CD4-positive, alpha-beta T cell treated with Interferon gamma for 1 hour (primary cell): ENCODE data around the gene RAB2B.

Experiments
- DNase-seq: peaks from one replicate; pipeline ENCODE4 v3.0.0-alpha.2; 2020

Gene RAB2B

DNA sequence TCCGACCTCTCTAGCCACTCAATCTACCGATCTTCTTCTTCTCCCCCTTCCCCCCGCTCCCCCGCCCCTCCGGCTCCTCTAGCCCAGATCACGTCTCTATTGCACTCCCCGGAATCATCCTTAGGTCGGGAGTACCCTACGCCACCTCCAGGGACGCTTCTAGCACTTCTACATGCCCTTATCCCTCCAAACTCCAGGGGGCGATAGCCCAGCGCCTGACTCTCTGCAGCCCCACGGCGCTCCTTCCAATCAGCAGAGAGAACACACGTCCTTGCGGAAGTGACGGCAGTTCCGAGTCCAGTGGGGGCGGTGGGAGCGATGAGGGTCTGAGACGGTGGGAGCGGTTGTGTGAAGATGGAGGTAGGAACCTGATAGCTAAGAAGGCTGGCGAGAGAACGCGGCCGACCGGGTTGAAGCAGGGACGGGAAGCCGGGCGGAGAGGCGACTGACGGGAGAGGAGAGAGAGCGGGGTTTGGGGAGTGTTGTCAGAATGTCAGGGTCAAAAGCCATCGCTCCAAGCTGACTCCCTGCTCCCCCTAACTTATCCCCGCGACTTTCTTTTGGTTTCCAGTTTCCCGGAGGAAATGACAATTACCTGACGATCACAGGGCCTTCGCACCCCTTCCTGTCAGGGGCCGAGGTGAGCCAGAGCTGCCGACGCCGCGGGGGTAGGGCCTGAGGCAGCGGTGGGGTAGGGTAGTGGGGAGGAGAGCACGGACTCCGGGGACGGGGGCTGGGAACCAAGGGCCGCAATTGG lies at the start of gene RAB2B, which contains the start of gene TOX4:
TSS of gene RAB2B (minus strand) at position 35 of the 757 bp plus-strand sequence. CDS start 87 bp downstream, outside the sequence.
TSS of gene TOX4 (plus strand) at position 271 of the 757 bp plus-strand sequence. CDS start at position 355, 84 bp downstream.
- peak; percentile 97 for DNase-seq

DNA sequence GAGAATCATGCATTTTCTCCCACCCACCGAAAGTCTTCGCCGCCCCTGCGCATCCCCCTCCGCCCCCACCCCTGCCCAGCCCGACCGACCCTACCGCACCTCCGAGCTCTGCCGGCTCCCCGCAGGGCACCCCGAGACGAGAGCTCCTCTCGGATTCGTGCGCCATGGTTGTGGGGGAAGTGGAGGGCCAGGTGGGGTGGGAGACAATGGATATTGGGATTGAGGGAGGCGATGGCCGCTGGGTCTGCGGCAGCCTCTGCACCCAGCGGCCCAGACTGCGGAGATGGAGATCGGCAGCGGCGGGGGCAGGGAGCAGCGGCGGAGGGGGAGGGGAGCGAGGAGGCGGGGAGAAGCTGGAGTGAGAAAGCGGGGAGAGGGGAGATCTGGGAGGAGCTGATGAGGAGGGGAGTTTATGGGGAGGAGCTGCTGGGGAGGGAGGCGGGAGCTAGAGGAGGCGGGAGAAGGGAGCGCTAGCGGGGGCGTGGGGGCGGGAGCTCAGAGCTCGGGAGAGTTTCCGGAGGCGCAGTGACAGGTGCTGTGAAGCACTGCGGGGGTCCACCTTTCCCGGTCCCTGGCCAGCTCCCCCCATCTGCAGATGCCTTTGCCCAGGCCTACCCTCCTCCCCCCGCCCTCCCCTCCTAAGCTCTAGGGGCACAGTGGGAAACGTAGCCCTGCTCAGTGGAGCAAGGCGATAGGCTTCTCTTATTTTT lies 49.4 kb upstream of the RAB2B start, which contains the start of gene SALL2:
TSS of gene SALL2 (minus strand) at position 385 of the 710 bp plus-strand sequence. CDS start at position 166, 219 bp downstream.
- DNase-seq: peak; percentile 50

DNA sequence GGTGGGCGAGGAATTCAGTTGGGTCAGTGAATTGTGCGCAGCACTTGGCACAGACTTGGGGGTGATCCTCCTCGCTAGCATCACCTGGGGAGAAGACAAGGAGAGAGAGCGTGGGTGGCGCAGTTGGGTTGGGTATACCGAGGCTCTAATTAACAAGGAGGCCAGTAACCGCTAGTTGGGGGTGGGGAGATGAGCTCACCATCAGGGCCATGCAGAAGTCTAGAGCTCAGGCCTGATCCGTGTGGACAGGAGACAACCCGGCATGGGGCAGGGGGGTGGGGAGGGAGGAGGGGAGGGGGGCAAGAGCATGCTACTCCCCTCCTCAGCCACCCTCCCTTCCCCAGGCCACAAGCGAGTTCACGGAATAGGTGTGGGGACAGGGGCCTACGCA lies 48.8 kb upstream of the RAB2B start:
- DNase-seq: no peak

GRCh38 chr14:21524575-21525490 lies 48.1 kb upstream of the RAB2B start:
- DNase-seq: no peak

DNA sequence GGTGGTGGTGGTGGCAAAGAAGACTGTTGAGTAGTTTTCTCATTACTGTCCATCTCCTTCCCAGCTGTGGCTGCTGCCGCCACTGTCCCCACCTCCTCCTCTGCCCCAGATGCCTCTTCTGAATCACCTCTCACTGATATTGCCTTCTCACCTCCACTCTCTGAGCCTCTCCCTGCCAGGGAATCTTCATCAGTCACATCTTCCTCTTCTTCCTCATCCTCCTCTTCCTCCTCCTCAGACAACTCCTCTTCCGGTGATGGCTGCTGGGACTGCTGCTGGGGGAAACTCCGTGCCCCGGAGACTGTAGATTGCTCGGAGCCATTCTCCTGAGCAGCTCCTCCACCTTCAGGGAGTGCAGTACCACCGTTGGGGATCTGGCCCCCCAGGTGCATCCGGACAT lies 46.4 kb upstream of the RAB2B start:
- no peak for DNase-seq

DNA sequence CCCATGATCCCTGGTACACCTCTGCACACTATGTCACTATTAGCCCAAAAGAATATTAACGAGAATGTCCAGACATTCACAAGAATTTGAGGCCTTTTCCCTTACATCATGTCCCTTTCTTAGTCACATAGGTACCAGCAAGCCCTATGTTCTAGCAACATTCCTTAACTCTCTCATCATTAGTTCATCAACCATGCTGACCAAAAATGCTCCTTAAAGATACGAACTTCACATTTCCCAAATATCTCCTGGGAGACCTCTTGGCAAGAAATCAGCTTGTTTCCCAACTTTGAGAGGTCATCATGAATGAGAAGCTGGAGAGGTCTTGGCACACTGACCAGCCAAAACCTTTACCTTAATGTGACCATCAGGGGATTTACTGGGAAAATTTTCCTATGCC lies 44.7 kb upstream of the RAB2B start:
- DNase-seq: no peak

DNA sequence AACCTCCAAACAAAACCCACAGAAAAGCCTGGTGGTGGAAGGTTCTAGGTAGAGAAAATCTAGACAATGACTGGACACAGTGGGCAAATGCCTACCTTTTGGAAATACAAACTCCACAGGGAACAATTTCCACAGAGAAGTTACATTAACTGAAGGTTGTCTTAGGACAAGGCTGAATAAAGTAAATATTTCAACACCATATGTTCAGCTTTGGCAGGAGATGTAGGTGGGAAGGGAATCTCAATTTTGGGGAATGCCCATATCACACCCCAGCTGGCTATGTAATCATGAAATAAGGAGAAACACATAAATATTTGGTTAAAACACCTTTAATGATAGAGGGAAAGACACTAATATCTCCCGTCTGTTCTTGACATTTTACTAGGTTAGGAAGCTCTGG lies 44.0 kb upstream of the RAB2B start:
- no peak for DNase-seq

DNA sequence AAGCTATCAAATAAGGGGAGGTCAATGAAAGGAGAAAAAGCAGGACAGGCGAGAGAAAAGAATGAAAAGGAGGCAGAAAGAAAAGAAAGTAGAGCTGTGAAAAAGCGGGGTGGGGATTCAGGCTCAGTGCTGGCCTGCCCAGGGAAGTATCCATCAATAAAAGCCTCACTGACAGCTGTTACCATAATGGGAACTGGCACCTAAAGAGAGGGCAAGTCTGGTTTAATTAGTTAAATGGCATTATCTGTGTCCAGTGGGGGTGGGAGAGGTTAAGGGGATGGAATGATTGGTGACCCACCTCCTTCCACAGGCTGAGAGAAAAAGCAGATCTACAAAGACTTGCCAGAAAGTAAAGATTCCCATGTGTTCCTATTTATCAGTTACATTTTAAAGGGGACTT lies 42.0 kb upstream of the RAB2B start:
- no peak for DNase-seq

- DNase-seq: no peak
Measured at GRCh38 chr14:21514341-21514740, 37.6 kb upstream of the RAB2B start.

- DNase-seq: peak; percentile 96
Measured at GRCh38 chr14:21510735-21511657, 34.2 kb upstream of the RAB2B start, which contains the start of gene METTL3. TSS of gene METTL3 (minus strand) at chr14:21511340. CDS start at chr14:21511223, 117 bp downstream.

- no peak for DNase-seq
Measured at GRCh38 chr14:21509432-21510143, 32.8 kb upstream of the RAB2B start.

DNA sequence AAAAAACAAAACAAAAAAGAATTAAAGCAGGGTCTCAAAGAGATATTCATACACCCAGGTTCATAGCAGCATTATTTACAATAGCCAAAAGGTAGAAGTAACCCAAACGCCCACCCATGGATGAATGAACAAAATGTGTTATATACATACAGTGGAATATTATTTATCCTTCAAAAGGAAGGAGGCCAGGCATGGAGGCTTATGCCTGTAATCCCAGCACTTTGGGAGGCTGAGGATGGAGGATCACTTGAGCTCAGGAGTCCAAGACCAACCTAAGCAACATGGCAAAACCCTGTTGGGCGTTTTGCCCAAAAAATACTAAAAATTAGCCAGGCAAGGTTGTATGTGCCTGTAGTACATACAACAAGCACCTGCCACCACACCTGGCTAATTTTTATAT lies 29.8 kb upstream of the RAB2B start:
- DNase-seq: no peak

- no peak for DNase-seq
Measured at GRCh38 chr14:21505012-21505553, 28.3 kb upstream of the RAB2B start.

DNA sequence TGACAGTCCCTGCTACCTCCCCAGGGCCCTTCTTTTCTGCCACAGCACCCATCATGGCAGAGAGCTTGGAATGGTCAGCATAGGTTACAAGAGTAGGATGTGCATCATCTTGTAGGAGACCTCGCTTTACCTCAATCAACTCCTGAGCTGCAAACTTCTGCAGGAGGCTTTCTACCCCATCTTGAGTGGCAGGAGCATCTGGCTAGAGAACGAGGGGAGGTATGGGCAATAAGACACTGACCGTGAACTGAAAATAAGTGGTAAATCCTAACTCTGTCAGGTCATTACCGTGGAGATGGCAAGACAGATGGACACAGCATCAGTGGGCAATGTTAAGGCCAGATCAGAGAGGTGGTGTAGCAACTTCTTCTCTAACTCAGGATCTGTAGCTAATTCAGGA lies 26.6 kb upstream of the RAB2B start:
- no peak for DNase-seq

- DNase-seq: no peak
Measured at GRCh38 chr14:21501568-21501967, 24.8 kb upstream of the RAB2B start.

DNA sequence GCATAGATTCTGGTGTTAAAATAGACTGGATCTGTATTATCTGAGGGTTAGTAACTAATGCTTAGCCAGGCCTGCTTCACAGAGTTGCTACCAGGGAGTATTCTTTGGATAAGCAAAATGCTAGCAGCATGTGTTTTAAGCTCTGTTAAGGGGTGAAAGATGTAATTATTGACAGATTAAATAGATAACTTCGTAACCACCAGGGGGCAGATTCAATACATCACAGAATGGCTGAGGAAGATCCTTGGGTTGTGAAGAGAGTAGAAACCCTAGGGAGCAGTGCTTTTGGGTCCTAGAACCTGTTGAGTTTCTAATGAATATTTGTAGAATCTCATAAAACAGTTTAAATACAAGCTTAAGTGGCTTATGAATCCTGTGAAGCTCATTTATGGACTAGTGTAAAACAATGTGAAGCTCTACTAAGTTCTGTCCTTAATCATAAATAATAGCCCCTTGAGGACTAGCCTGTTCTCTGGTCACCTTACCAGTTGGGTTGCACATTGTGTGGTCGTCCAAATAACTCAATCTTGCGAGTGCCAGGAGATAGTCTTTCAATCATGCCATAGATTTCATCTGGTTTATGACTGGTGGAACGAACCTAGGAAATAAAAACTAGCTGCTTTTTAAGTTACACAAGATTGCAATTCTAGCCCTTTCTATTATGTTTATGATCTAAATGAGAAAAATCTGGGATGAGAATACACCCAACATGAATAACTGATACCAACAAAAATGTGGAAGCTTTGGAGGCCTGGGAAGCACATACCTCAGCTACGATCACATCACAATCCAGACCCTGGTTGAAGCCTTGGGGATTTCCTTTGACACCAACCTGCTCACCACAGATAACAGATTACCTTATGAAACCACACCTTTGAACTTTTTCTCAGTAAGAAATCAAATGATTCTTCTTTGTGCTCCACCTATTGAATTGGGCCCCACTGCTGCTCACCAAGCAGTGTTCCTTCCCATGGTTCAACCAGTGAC lies 22.1 kb upstream of the RAB2B start:
- DNase-seq: no peak

GRCh38 chr14:21496453-21496852 lies 19.7 kb upstream of the RAB2B start:
- DNase-seq: no peak

DNA sequence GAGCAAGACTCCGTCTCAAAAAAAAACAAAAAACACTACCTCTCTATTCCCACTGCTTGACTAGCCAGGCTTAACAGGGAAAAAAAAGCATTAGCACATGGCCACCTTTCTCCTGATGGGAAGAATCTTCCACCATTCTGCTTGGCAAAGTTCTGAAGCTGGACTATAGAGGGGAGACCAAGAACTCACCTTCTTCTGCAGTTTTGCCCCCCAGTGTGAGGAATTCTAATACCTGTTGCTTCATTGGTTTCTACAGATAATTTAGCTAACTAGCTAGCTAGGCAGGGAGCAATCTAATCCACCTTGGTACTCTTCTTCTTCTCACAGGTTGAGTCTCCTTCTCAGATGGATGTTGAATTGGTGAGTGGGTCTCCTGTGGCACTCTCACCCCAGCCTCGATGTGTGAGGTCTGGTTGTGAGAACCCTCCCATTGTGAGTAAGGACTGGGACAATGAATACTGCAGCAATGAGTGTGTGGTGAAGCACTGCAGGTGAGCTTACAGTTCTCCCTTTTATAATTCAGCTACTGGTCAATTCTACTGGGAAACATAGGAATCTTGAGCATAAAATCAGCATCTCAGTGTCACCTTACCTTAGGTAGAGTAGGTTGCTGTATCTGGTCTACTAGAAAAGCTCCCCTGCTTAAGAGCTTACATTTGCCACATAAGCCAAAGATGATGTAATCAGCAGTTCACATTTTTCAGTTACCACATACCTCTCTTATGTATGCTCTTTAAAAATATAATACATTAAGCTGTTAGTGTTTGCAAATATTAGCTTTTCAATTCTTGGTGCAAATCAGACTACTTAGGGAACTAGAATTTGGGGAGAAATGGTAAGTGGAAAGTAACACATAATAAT lies 18.4 kb upstream of the RAB2B start:
- DNase-seq: no peak
